HEK293 (cell line): ENCODE results near the gene NDST3.
A peak's percentile ranks its signal among the peaks of the same experiment; 100 is the strongest.

Source experiments
- CTCF ChIA-PET: fragments of 350-600 bp; formaldehyde crosslinking; extraction: SDS; loops from one replicate; lab custom pipeline; 2021; ENCODE audit warnings: antibody characterized with exemption; lab: Yijun Ruan, JAX
- POLR2A ChIA-PET: fragments of 300-600 bp; formaldehyde crosslinking; extraction: SDS; loops from one replicate; lab custom pipeline; 2020; ENCODE audit warnings: antibody characterized with exemption, inconsistent platforms; lab: Yijun Ruan, JAX
- H3K27ac ChIP-seq: fragments of 200-500 bp; sonication (Bioruptor generic); 2 replicates; pipeline ENCODE4 v1.5.1; 2014; ENCODE audit warnings: low read depth, low read length, control low read depth, inconsistent platforms; ENCODE audit errors: extremely low read depth
- H3K36me3 ChIP-seq, 2 experiments: fragments of 200-500 bp in 1 of 2; sonication (Bioruptor generic) in 1 of 2; 1 replicate in 1 of 2; 2 replicates in 1 of 2; pipeline ENCODE4 v1.5.1; 2014 to 2017; ENCODE audit warnings: inconsistent platforms in 2 of 2, low read length in 2 of 2; ENCODE audit not compliant: control insufficient read depth in 2 of 2, insufficient read depth in 1 of 2
- H3K4me1 ChIP-seq: fragments of 200-500 bp; sonication (Bioruptor generic); 2 replicates; pipeline ENCODE4 v1.5.1; 2014; ENCODE audit warnings: mild to moderate bottlenecking, low read length, inconsistent platforms; ENCODE audit not compliant: control insufficient read depth, insufficient read depth
- H3K4me3 ChIP-seq: 2 replicates; pipeline ENCODE4 v1.5.1; 2011; ENCODE audit warnings: low read depth, mild to moderate bottlenecking, control low read depth, low read length, moderate library complexity
- H3K9me3 ChIP-seq: fragments of 200-500 bp; sonication (Bioruptor generic); 2 replicates; pipeline ENCODE4 v1.5.1; 2014; ENCODE audit warnings: low read depth, low read length, inconsistent platforms; ENCODE audit not compliant: control insufficient read depth, insufficient read depth
- BCL11B ChIP-seq: fragments of 450-650 bp; formaldehyde crosslinking; IDR thresholded peaks from 2 replicates; pipeline ENCODE4 v1.5.1; 2016; ENCODE audit warnings: low read depth, missing biosample characterization, missing genetic modification characterization
- GFI1B ChIP-seq: fragments of 450-650 bp; formaldehyde crosslinking; IDR thresholded peaks from 2 replicates; pipeline ENCODE4 v1.5.1; 2016; ENCODE audit warnings: missing biosample characterization, missing genetic modification characterization
- GLIS1 ChIP-seq: fragments of 450-650 bp; formaldehyde crosslinking; IDR thresholded peaks from 2 replicates; pipeline ENCODE4 v1.5.1; 2016; ENCODE audit warnings: missing biosample characterization, missing genetic modification characterization
- IKZF3 ChIP-seq: fragments of 450-650 bp; IDR thresholded peaks from 2 replicates; pipeline ENCODE4 v1.5.0; 2018; ENCODE audit warnings: missing biosample characterization, mild to moderate bottlenecking, missing genetic modification characterization, moderate library complexity
- MYNN ChIP-seq: fragments of 450-650 bp; formaldehyde crosslinking; IDR thresholded peaks from 2 replicates; pipeline ENCODE4 v1.5.1; 2016; ENCODE audit warnings: missing biosample characterization, missing genetic modification characterization, borderline replicate concordance
- RBAK ChIP-seq: fragments of 450-650 bp; formaldehyde crosslinking; IDR thresholded peaks from 2 replicates; pipeline ENCODE4 v1.5.1; 2016; ENCODE audit warnings: missing biosample characterization, missing genetic modification characterization
- SP3 ChIP-seq: fragments of 450-650 bp; formaldehyde crosslinking; IDR thresholded peaks from 2 replicates; pipeline ENCODE4 v1.5.1; 2016; ENCODE audit warnings: missing biosample characterization, missing genetic modification characterization
- WT1 ChIP-seq: fragments of 450-650 bp; formaldehyde crosslinking; IDR thresholded peaks from 2 replicates; pipeline ENCODE4 v1.5.1; 2016; ENCODE audit warnings: missing biosample characterization, missing genetic modification characterization
- ZBTB7A ChIP-seq: fragments of 450-650 bp; formaldehyde crosslinking; IDR thresholded peaks from 2 replicates; pipeline ENCODE4 v1.5.1; 2016; ENCODE audit warnings: low read depth, missing biosample characterization, missing genetic modification characterization
- ZNF133 ChIP-seq: fragments of 450-650 bp; formaldehyde crosslinking; IDR thresholded peaks from 2 replicates; pipeline ENCODE4 v1.5.1; 2016; ENCODE audit warnings: missing biosample characterization, missing genetic modification characterization
- ZNF157 ChIP-seq: fragments of 450-650 bp; formaldehyde crosslinking; IDR thresholded peaks from 2 replicates; pipeline ENCODE4 v1.5.1; 2016; ENCODE audit warnings: missing biosample characterization, missing genetic modification characterization
- ZNF23 ChIP-seq: fragments of 450-650 bp; formaldehyde crosslinking; IDR thresholded peaks from 2 replicates; pipeline ENCODE4 v1.5.1; 2016; ENCODE audit warnings: missing biosample characterization, missing genetic modification characterization, borderline replicate concordance
- ZNF530 ChIP-seq: fragments of 450-650 bp; formaldehyde crosslinking; IDR thresholded peaks from 2 replicates; pipeline ENCODE4 v1.5.1; 2016; ENCODE audit warnings: low read depth, missing biosample characterization, missing genetic modification characterization
- ZNF555 ChIP-seq: fragments of 450-650 bp; formaldehyde crosslinking; conservative IDR thresholded peaks from 2 replicates; pipeline ENCODE4 v1.5.1; 2017; ENCODE audit warnings: missing biosample characterization, mild to moderate bottlenecking, missing genetic modification characterization, inconsistent platforms
- ZNF621 ChIP-seq: fragments of 450-650 bp; formaldehyde crosslinking; IDR thresholded peaks from 2 replicates; pipeline ENCODE4 v1.5.1; 2017; ENCODE audit warnings: missing biosample characterization, missing genetic modification characterization
- ZNF624 ChIP-seq: fragments of 450-650 bp; formaldehyde crosslinking; IDR thresholded peaks from 2 replicates; pipeline ENCODE4 v1.5.1; 2017; ENCODE audit warnings: missing biosample characterization, missing genetic modification characterization
- ZNF654 ChIP-seq: fragments of 450-650 bp; formaldehyde crosslinking; IDR thresholded peaks from 2 replicates; pipeline ENCODE4 v1.5.1; 2016; ENCODE audit warnings: low read depth, missing biosample characterization, missing genetic modification characterization
- ZNF660 ChIP-seq: fragments of 450-650 bp; IDR thresholded peaks from 2 replicates; pipeline ENCODE4 v1.5.1; 2018; ENCODE audit warnings: missing biosample characterization, mild to moderate bottlenecking, missing genetic modification characterization
- ZSCAN23 ChIP-seq: fragments of 450-650 bp; formaldehyde crosslinking; IDR thresholded peaks from 2 replicates; pipeline ENCODE4 v1.5.1; 2016; ENCODE audit warnings: missing biosample characterization, missing genetic modification characterization
- TF ChIP-seq, protein P1 (sequence below): fragments of 450-650 bp; formaldehyde crosslinking; IDR thresholded peaks from 2 replicates; pipeline ENCODE4 v1.5.1; 2016; ENCODE audit warnings: missing biosample characterization, missing genetic modification characterization
- TF ChIP-seq, protein P2 (sequence below): fragments of 450-650 bp; formaldehyde crosslinking; IDR thresholded peaks from 2 replicates; pipeline ENCODE4 v1.5.1; 2016; ENCODE audit warnings: missing biosample characterization, missing genetic modification characterization
- TF ChIP-seq, protein P3 (sequence below): fragments of 450-650 bp; formaldehyde crosslinking; IDR thresholded peaks from 2 replicates; pipeline ENCODE4 v1.5.1; 2016; ENCODE audit warnings: missing biosample characterization, missing genetic modification characterization, low read depth
- TF ChIP-seq, protein P4 (sequence below): fragments of 450-650 bp; formaldehyde crosslinking; optimal IDR thresholded peaks from 2 replicates; pipeline ENCODE3; 2016; ENCODE audit warnings: missing biosample characterization, mild to moderate bottlenecking, missing genetic modification characterization
- TF ChIP-seq, protein P5 (sequence below): fragments of 450-650 bp; formaldehyde crosslinking; IDR thresholded peaks from 2 replicates; pipeline ENCODE4 v1.5.1; 2016; ENCODE audit warnings: missing biosample characterization, missing genetic modification characterization
- TF ChIP-seq, protein P6 (sequence below): fragments of 450-650 bp; formaldehyde crosslinking; IDR thresholded peaks from 2 replicates; pipeline ENCODE4 v1.5.1; 2016; ENCODE audit warnings: missing biosample characterization, missing genetic modification characterization

Gene NDST3

DNA sequence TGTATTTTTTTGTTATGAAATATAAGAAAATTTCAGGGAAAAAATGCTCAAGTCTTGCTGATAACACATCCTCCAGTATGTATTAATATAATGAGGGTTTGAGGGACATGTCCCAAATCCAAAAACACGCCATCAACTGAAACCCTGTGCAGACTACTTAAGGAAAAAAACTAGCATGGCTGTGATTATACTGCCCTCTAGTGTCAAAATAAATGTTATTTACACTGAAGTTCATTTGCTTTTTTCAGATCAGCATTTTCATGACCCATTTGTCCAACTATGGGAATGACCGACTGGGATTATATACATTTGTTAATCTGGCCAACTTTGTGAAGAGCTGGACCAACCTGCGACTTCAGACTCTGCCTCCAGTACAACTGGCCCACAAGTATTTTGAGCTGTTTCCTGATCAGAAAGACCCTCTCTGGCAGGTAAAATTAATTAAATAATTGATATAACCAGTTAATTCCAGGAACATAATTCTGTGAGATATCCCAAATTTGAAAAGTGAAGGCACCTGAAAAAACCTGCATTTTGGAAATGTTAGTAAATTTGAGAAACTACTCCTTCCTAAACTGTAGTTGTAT lies 190.1 kb downstream of the NDST3 start:
- H3K27ac ChIP-seq, result no peak overlapping the region
- no peaks in the 10 kb centered on the region for H3K9me3 ChIP-seq
- ChIA-PET POLR2A (no interaction called here), CTCF (interaction anchor here (0.6 to 2.0 kb wide), 16 partner anchors 8 to 758 kb away, joined by 3 to 10 read pairs (median 4); no protein-coding TSS in a partner anchor)
- no peaks in the 10 kb centered on the region for H3K4me1 ChIP-seq
- H3K4me3 ChIP-seq, result no peak overlapping the region
- no peaks in the 10 kb centered on the region for H3K36me3 ChIP-seq
- no peak for TF ChIP-seq ZNF555 (tag by site-specific recombination)
- TF ChIP-seq GLIS1 (tag by site-specific recombination), result no peak
- TF ChIP-seq, protein P1, sequence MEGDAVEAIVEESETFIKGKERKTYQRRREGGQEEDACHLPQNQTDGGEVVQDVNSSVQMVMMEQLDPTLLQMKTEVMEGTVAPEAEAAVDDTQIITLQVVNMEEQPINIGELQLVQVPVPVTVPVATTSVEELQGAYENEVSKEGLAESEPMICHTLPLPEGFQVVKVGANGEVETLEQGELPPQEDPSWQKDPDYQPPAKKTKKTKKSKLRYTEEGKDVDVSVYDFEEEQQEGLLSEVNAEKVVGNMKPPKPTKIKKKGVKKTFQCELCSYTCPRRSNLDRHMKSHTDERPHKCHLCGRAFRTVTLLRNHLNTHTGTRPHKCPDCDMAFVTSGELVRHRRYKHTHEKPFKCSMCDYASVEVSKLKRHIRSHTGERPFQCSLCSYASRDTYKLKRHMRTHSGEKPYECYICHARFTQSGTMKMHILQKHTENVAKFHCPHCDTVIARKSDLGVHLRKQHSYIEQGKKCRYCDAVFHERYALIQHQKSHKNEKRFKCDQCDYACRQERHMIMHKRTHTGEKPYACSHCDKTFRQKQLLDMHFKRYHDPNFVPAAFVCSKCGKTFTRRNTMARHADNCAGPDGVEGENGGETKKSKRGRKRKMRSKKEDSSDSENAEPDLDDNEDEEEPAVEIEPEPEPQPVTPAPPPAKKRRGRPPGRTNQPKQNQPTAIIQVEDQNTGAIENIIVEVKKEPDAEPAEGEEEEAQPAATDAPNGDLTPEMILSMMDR, result peak; percentile 22; the same call in 1 of the 2 replicates
- TF ChIP-seq, protein P2, sequence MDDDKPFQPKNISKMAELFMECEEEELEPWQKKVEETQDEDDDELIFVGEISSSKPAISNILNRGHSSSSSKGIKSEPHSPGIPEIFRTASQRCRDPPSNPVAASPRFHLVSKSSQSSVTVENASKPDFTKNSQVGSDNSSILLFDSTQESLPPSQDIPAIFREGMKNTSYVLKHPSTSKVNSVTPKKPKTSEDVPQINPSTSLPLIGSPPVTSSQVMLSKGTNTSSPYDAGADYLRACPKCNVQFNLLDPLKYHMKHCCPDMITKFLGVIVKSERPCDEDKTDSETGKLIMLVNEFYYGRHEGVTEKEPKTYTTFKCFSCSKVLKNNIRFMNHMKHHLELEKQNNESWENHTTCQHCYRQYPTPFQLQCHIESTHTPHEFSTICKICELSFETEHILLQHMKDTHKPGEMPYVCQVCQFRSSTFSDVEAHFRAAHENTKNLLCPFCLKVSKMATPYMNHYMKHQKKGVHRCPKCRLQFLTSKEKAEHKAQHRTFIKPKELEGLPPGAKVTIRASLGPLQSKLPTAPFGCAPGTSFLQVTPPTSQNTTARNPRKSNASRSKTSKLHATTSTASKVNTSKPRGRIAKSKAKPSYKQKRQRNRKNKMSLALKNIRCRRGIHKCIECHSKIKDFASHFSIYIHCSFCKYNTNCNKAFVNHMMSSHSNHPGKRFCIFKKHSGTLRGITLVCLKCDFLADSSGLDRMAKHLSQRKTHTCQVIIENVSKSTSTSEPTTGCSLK (tag by site-specific recombination), result no peak
- TF ChIP-seq ZNF660 (tag by site-specific recombination), result 0 out of 2 replicates have a peak, but pooled peaks have one; percentile 30
- TF ChIP-seq MYNN (tag by site-specific recombination), result no peak
- peak; percentile 83 for TF ChIP-seq ZNF654
- TF ChIP-seq SP3 (tag by site-specific recombination), result no peak
- TF ChIP-seq RBAK, result no peak

DNA sequence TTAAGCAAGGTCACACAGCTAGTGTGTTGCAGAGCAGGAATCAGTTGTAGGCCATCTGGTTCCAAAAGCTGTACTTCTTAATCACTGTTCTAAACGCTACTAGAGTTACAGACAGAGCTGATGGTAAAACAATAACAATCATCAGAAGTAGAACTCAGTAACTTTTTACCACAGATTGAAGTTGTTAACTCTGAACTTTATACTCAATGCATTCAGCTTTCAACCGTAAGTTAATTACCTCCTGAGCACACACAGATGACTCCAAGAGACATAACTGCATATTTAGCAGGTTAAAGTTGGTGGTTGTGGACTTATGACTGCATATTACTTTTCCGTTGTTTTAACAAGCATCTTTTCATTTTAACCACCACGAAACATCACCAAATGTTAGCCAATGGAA lies 191.2 kb downstream of the NDST3 start:
- no peaks in the 10 kb centered on the region for H3K9me3 ChIP-seq
- ChIA-PET POLR2A (no interaction called here), CTCF (interaction anchor here (0.6 to 0.9 kb wide), 3 partner anchors 8 to 502 kb away, joined by 3 read pairs; no protein-coding TSS in a partner anchor)
- H3K4me3 ChIP-seq, result no peak overlapping the region
- no peaks in the 10 kb centered on the region for H3K36me3 ChIP-seq
- H3K27ac ChIP-seq, result no peak overlapping the region
- no peaks in the 10 kb centered on the region for H3K4me1 ChIP-seq
- no peak for TF ChIP-seq ZNF23 (tag by site-specific recombination)
- TF ChIP-seq ZNF157 (tag by site-specific recombination), result no peak
- TF ChIP-seq, protein P3, sequence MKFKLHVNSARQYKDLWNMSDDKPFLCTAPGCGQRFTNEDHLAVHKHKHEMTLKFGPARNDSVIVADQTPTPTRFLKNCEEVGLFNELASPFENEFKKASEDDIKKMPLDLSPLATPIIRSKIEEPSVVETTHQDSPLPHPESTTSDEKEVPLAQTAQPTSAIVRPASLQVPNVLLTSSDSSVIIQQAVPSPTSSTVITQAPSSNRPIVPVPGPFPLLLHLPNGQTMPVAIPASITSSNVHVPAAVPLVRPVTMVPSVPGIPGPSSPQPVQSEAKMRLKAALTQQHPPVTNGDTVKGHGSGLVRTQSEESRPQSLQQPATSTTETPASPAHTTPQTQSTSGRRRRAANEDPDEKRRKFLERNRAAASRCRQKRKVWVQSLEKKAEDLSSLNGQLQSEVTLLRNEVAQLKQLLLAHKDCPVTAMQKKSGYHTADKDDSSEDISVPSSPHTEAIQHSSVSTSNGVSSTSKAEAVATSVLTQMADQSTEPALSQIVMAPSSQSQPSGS (tag by site-specific recombination), result no peak
- TF ChIP-seq BCL11B, result no peak
- TF ChIP-seq, protein P4, sequence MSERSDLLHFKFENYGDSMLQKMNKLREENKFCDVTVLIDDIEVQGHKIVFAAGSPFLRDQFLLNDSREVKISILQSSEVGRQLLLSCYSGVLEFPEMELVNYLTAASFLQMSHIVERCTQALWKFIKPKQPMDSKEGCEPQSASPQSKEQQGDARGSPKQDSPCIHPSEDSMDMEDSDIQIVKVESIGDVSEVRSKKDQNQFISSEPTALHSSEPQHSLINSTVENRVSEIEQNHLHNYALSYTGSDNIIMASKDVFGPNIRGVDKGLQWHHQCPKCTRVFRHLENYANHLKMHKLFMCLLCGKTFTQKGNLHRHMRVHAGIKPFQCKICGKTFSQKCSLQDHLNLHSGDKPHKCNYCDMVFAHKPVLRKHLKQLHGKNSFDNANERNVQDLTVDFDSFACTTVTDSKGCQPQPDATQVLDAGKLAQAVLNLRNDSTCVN, result no peak
- TF ChIP-seq ZBTB7A, result no peak
- no peak for TF ChIP-seq ZNF624
- TF ChIP-seq WT1 (tag by site-specific recombination), result no peak
- TF ChIP-seq ZNF530 (tag by site-specific recombination), result no peak
- TF ChIP-seq GFI1B (tag by site-specific recombination), result no peak
- TF ChIP-seq, protein P5, sequence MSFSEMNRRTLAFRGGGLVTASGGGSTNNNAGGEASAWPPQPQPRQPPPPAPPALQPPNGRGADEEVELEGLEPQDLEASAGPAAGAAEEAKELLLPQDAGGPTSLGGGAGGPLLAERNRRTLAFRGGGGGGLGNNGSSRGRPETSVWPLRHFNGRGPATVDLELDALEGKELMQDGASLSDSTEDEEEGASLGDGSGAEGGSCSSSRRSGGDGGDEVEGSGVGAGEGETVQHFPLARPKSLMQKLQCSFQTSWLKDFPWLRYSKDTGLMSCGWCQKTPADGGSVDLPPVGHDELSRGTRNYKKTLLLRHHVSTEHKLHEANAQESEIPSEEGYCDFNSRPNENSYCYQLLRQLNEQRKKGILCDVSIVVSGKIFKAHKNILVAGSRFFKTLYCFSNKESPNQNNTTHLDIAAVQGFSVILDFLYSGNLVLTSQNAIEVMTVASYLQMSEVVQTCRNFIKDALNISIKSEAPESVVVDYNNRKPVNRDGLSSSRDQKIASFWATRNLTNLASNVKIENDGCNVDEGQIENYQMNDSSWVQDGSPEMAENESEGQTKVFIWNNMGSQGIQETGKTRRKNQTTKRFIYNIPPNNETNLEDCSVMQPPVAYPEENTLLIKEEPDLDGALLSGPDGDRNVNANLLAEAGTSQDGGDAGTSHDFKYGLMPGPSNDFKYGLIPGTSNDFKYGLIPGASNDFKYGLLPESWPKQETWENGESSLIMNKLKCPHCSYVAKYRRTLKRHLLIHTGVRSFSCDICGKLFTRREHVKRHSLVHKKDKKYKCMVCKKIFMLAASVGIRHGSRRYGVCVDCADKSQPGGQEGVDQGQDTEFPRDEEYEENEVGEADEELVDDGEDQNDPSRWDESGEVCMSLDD (tag by site-specific recombination), result no peak
- no peak for TF ChIP-seq IKZF3 (tag by site-specific recombination)
- TF ChIP-seq ZNF133 (tag by site-specific recombination), result no peak
- TF ChIP-seq, protein P6, sequence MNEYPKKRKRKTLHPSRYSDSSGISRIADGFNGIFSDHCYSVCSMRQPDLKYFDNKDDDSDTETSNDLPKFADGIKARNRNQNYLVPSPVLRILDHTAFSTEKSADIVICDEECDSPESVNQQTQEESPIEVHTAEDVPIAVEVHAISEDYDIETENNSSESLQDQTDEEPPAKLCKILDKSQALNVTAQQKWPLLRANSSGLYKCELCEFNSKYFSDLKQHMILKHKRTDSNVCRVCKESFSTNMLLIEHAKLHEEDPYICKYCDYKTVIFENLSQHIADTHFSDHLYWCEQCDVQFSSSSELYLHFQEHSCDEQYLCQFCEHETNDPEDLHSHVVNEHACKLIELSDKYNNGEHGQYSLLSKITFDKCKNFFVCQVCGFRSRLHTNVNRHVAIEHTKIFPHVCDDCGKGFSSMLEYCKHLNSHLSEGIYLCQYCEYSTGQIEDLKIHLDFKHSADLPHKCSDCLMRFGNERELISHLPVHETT (tag by site-specific recombination), result no peak
- no peak for TF ChIP-seq ZSCAN23 (tag by site-specific recombination)
- TF ChIP-seq ZNF621 (tag by site-specific recombination), result no peak
